Inflammatory macrophage (primary cell): Measurements from ENCODE around the gene SUCLG2.
"Not testable (repeated sequence)": the region's sequence is repeated elsewhere in the genome, so short reads cannot be mapped to it uniquely, and the experiment has no call there.

Experiments used
- DNase-seq, 2 donors: peaks; one replicate each; pipeline ENCODE4 v3.0.0-alpha.2; 2020 to 2022

The SUCLG2 gene

GRCh38 chr3:67557848-67558355 lies 96.5 kb downstream of the SUCLG2 start:
- no peak for DNase-seq

- no peak for DNase-seq
Measured at GRCh38 chr3:67551361-67552016, 102.9 kb downstream of the SUCLG2 start.

- no peak for DNase-seq
Measured at GRCh38 chr3:67550541-67550940, 103.9 kb downstream of the SUCLG2 start.

- DNase-seq, result not testable (repeated sequence)
Measured at GRCh38 chr3:67542502-67543250, 111.7 kb downstream of the SUCLG2 start.

GRCh38 chr3:67540198-67540894 lies 114.1 kb downstream of the SUCLG2 start:
- no peak for DNase-seq

GRCh38 chr3:67537203-67537602 lies 117.2 kb downstream of the SUCLG2 start:
- not testable (repeated sequence) for DNase-seq

- DNase-seq, result no peak
Measured at GRCh38 chr3:67535006-67535405, 119.4 kb downstream of the SUCLG2 start.

- no peak for DNase-seq
Measured at GRCh38 chr3:67534594-67534993, 119.8 kb downstream of the SUCLG2 start.

- no peak for DNase-seq
Measured at GRCh38 chr3:67531181-67532101, 123.0 kb downstream of the SUCLG2 start.

GRCh38 chr3:67529915-67530314 lies 124.5 kb downstream of the SUCLG2 start:
- no peak for DNase-seq

GRCh38 chr3:67529337-67529736 lies 125.1 kb downstream of the SUCLG2 start:
- DNase-seq, result no peak

GRCh38 chr3:67526246-67526645 lies 128.2 kb downstream of the SUCLG2 start:
- DNase-seq, result no peak

- no peak for DNase-seq
Measured at GRCh38 chr3:67524046-67524445, 130.4 kb downstream of the SUCLG2 start.

GRCh38 chr3:67522081-67522480 lies 132.3 kb downstream of the SUCLG2 start:
- no peak for DNase-seq

GRCh38 chr3:67521053-67521646 lies 133.3 kb downstream of the SUCLG2 start:
- no peak for DNase-seq

GRCh38 chr3:67518236-67518635 lies 136.2 kb downstream of the SUCLG2 start:
- no peak for DNase-seq

GRCh38 chr3:67517781-67518180 lies 136.6 kb downstream of the SUCLG2 start:
- no peak for DNase-seq

GRCh38 chr3:67516496-67516895 lies 137.9 kb downstream of the SUCLG2 start:
- no peak for DNase-seq

- no peak for DNase-seq
Measured at GRCh38 chr3:67515778-67516177, 138.6 kb downstream of the SUCLG2 start.

GRCh38 chr3:67509471-67510075 lies 144.8 kb downstream of the SUCLG2 start:
- DNase-seq, result no peak

GRCh38 chr3:67507584-67507983 lies 146.8 kb downstream of the SUCLG2 start:
- DNase-seq, result no peak
